RPMI8226 (cell line): Measurements from ENCODE around the gene TSHZ1.

Experiments
- DNase-seq: peaks from one replicate; pipeline ENCODE4 v3.0.0-alpha.2; 2015

TSHZ1 gene

DNA sequence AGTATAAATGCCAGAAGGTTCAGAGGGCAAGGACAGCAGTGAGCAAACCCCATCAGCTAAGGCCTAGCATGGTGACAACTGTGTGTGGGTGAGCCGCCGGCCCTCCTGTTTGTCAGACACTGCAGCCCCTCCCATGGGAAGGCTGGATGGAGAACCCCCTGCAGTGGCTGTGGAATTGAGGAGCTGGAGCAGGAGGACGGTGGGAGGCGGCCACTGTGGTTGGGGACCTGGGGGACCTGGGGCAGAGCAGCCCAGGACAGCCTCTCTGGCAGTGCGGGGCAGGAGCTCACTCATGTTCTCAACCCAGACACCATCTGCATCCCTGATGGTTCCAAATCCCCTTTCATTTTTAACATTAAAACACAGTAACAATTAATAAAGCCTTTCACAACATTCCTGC lies 68.8 kb downstream of the TSHZ1 start:
- no peak for DNase-seq

DNA sequence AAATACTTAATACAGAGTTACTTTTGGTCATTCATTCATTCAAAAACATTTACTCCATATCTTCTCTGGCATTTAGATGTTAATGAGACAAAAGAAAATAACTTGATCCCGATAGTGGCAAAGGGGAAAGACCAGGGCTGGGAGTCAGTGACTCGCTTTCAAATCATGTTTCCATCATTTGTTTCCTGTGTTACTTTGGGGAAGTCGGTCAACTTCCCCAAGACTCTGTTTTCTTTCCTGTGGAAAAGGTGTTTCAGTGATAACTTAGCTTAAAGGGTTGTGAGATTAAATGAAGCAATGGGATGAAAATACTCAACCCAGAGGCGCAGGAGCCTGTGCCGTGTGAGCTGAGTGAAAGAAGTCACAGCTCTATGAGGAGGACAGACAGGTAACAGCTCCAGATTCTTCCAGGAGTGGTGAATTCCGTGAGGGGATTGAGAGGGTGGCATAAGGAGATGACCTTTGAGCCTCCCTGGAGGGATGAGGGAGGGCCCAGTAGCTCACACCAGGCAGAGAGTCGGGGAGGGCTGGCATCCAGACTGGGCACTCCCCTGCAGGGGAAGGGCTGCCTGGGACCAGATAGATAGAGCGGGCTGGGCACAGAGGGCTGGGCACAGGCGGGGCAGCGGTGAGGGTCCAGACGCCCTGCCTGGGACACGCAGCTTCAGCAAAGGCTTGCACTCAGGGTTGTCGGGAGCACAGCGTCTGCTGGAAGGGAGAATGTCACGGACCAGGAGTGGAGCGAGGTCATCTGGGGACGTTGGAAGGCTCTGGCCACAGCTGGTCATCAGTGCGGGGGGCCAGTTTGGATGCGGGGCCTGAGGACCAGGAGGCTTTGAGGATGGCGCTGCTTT lies 70.1 kb downstream of the TSHZ1 start:
- DNase-seq = no peak

DNA sequence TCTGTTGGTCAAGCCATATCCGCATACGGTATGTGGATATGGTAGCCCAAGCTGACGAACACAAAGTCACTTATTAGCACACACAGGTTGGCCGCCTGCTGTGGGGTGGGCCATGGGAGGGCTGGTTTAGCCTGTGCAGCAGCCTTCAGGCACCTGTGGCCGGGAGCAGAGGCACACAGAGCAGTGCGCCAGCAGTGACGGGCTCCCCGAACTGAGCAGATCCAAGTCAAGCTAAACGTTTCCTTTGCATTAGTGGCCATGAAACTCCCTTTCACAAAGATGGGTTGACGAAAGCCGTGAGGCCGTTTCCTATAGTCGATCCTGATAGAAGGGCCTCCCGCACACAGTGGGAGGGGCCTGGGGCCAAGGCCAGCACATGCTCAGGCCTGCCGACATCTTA lies 72.1 kb downstream of the TSHZ1 start:
- no peak for DNase-seq

DNA sequence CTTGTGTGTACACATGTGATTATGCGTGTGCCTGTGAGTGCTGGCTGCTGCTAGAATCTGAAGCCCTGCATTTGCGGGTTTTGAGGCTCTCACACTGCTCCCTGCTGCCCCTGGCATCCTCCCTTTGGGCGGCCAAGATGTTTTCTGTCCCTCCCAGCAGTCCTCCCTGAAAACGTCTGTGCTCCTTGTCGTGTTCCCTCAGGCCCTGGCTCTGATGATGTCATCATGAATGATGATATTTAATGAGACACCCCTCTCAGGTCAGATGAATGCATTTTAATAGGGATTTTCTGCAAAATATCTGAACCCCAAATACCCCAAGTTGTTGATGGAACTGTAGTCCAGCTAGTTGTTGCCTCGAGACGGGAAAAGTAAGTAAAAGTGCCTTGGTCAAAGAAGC lies 73.1 kb downstream of the TSHZ1 start:
- no peak for DNase-seq

DNA sequence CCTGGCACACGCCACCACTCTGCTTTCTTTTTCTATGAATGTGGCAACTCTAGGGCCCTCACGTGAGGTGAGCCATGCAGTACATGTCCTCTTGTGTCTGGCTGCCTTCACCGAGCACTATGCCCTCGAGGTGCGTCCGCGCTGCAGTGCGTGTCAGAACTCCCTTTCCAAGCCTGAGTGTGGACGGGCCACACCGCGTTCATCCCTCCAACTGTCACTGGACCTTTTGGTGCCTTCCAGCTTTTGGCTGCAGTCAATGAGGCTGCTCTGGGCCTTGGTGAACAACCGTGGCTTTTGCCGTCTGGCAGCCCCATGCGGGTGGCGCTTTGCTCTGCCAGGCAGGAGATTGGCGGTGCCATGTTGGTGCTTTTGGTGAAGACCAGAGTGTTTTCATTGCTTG lies 74.0 kb downstream of the TSHZ1 start:
- no peak for DNase-seq

DNA sequence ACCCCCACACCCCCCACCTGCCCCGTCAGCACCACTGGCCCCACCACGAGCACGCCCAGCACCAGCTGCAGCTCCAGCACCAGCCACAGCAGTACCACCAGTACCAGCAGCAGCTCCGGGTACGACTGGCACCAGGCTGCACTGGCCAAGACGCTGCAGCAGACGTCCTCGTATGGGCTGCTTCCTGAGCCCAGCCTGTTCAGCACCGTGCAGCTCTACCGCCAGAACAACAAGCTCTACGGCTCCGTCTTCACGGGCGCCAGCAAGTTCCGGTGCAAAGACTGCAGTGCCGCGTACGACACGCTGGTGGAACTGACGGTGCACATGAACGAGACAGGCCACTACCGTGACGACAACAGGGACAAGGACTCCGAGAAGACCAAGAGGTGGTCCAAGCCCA lies 75.3 kb downstream of the TSHZ1 start:
- DNase-seq = no peak

DNA sequence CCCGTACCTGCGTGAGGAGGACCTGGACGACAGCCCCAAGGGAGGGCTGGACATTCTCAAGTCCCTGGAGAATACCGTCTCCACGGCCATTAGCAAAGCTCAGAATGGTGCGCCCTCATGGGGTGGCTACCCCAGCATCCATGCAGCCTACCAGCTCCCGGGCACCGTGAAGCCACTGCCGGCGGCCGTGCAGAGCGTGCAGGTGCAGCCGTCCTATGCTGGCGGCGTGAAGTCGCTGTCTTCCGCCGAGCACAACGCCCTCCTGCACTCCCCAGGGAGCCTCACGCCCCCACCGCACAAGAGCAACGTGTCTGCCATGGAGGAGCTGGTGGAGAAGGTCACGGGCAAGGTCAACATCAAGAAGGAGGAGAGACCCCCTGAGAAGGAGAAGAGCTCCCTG lies 76.4 kb downstream of the TSHZ1 start:
- DNase-seq = no peak

DNA sequence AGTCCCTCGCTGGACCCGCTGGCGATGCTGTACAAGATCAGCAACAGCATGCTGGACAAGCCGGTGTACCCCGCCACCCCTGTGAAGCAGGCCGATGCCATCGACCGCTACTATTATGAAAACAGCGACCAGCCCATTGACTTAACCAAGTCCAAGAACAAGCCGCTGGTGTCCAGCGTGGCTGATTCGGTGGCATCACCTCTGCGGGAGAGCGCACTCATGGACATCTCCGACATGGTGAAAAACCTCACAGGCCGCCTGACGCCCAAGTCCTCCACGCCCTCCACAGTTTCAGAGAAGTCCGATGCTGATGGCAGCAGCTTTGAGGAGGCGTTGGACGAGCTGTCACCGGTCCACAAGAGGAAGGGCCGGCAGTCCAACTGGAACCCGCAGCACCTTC lies 77.1 kb downstream of the TSHZ1 start:
- no peak for DNase-seq

DNA sequence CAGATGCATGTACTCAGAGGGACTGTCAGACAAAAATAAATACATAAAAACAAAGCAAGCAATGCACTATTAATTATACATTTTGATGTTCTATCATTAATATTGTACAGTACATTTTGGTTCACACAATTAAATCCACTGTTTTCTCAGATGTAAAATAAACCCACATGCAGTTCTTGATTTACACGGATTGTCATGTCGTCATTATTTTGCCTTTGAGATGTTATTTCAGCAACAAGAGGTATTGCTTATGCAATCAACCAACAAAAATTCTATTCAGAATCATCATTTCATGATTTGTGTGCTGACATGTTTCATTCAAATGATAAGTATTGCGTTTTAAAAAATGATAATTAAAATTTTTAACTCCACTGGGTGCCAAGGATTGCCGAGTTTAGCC lies 79.2 kb downstream of the TSHZ1 start:
- no peak for DNase-seq

DNA sequence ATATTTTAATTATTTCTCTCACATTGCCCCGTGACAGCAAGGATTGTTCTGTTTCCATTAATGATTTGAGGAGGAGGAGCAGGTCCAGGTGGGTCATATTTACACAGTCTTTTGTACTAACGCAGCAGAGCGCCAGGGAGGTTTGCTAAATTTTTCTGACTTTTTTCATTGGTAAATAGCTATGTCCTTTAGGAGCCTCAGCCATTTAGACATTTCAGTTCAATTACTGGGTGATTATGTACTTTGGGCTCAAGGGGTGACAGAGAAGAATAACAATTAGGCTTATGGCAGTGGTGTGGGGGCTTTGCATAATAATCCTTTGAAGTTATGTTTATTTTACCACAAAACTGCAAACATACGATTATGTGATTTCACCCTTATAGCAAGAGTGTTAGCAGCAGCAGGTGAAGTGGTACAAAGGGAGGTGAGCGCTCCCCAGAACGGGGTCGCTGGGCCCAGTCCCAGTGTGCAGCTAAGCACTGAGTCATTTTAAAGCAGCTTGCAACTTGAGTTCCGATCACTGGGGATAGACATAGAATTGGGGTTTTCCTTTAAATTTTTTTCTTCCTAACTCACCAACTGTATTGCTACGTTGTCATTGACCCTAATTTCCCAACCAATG lies 80.3 kb downstream of the TSHZ1 start:
- DNase-seq = no peak

DNA sequence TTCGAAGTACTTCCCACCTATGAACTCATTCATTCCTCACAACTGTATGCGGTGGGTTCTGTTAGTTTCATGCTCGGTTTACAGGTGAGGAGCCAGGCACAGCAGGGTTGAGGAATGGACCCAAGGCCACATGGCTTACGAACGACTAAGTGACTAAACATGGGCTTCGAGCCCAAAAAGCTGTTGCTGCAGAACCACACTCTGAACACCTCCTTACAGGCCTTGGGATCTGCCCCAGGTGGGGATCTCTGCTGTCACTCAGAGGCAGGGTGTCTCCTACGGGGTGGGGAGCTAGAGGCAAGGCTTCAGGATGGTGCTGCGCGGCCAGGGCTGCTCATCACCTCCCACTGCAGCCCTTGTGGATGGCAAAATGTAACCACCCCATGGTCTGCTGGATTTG lies 80.9 kb downstream of the TSHZ1 start:
- no peak for DNase-seq

DNA sequence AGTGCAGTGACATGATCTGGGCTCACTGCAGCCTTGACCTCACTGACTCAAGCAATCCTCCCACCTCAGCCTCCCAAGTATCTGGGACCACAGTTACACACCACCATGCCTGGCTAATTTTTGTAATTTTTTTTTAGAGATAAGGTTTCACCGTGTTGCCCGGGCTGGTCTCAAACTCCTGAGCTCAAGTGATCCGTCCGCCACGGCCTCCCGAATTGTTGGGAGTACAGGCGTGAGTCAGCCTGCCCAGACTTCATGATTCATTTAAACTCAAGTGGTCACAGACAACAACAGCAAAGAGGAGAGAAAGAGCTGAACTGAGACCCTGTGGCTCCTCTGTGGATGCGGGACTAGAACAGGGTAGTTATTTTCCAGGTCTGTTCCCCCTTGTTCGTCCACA lies 83.0 kb downstream of the TSHZ1 start:
- no peak for DNase-seq

DNA sequence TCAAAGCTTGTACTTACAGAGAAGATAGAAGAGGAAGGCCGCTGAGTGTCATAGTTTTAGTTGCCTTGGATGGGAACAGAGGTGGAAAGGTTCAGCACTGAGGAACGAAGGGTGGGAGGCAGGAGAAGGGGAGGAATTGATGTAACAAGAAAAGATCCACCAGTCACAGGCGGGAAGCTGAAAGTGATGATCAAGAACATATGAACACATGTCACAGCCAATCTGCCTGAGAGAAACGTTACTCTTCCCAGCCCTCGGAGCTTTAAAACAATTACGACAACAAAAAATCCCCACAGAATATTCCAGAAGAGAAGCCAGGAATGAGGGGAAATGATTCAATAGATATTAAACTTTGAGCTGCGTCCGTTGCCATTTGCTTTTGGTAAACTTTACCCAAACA lies 87.1 kb downstream of the TSHZ1 start:
- no peak for DNase-seq

DNA sequence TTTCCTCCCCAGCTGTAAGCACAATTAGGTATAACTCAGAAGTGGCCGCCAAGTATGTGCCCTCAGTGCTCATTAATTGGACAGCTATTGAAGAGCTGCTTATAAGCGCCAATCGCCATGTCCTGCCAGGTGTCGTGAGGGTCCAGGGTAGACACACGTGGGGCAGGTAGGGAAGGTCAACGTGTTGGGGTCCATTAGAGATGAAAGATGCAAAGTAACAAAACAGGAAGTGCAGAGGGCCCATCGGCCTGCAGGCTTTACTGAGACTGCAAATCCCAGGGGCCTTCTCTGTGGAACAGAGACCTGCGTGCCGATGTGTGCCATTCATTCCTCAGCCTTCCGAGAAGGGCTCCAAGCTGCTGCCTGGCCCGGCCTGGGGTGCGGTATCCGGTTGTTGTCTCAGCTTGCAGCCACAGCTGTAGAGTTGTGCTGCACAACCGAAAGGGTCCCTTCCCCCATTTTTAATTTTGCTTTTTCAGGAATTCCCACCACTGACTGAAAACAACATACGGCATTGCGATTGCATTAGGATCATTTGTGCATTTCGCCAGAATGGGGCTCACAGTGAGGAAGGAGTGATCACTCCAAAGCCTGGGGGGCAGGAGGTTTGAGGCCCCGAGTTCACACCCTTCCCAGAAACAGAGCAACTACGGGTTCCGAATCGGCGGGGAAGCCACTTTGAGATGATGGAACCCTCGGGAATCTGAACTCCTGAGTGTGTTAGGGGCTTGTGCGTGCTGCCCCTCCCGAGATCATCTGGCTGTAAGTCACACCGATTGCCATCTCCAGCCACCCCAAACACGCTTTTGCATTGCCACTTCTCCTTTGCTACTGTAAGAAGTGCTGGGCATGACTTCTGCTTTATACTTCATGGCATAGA lies 94.3 kb downstream of the TSHZ1 start:
- no peak for DNase-seq

DNA sequence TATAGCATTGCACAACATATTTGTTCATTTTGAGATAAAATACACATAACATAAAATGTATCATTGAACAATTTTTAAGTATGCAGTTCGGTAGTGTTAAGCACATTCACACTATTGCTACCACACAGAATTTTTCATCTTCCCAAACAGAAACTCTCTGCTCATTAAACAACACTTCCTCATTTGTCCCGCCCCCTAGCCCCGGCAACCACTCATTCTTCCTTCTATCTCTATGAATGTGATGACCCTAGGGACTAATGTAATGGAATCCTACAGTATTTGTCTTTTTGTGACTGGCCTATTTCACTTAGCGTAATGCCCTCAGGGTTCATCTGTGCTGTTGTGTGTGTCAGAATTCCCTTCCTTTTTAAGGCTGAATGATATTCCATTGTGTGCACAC lies 95.4 kb downstream of the TSHZ1 start:
- no peak for DNase-seq

DNA sequence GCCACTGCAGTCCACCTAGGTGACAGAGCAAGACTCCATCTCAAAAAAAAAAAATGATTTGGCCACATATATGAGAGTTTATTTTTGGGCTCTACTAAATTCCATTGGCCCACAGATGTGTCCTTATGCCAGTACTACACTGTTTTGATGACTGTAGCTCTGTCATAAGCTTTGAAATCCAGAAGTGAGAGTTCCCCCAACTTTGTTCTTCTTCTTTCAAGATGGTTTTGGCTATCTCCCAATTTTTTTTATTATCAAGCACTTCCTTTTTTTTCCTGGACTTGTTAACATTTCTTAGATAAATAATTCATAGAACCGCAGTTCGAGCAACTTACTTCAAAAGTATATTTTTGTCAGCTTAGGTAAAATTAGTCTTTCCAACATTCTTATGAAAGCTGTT lies 96.9 kb downstream of the TSHZ1 start:
- no peak for DNase-seq

DNA sequence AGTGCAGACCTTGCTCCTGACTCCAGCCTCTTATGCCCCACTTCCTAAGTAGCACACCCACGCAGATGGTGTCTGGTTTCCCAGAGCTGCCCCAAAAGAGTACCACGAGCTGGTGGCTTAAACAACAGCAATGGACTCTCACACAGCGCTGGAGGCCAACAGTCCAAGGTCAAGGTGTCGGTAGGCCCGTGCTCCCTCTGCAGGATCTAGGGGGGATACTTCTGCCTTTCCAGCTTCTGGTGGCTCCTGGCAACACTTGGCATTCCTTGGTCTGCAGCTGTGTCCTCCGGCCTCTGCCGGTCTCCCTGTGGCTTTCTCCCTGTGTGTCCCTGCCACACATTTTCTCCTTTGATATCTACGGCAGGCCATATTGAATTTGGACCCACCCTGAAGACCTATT lies 99.0 kb downstream of the TSHZ1 start:
- peak; percentile 14 for DNase-seq

DNA sequence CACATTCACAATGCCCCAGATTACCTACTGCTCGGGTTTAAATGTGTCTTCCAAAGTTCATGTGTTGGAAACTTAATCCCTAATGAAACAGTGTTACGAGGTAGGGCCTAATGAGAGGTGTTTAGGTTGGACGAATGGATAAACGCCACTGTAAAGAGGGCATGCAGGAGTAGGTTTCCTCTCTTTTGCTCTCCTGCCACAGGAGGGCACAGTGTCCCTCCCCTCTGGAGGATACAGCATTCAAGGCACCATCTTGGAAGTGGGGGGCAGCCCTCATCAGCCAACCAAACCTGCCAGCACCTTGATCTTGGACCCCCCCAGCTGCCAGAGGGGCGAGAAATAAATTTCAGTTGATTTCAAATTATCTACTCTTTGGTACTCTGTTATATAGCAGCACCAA lies 103.5 kb downstream of the TSHZ1 start:
- no peak for DNase-seq

DNA sequence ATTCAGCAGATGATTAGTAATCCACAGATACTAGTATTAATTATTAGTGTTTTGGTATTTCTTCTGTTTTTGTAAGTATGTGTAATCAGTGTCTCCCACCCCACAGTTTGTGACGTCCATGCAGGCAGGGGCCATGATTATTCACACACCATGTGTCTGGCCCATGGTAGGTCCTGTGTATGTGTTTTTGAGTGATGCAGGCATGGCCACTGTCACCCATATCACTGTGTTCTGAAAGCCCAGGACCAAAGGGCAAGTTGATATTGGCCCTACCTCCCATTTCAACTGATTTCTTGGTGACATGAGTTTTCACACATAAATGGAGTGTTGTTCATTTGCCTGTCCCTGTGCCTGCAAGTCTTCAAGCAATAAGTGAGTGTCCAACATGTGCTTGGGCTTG lies 104.0 kb downstream of the TSHZ1 start:
- DNase-seq = no peak

DNA sequence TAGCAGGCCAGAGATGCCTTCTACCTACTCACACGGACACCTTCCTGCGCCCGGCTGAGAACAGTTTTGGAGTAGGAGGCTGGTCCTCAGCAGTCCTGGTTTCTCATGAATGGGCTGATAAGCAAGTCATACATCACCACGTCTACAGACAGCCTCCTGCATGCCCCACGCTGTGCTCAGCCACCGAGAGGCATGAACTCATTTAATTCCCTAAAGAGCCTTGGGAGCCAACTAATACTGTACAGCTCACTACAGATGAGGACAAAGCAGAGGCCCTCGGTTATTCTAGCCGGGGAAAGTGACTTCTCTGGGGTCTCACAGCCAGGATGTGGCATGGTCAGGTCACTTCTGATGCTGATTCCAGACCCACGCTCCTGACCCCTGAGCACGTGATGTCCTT lies 105.6 kb downstream of the TSHZ1 start:
- DNase-seq = no peak

DNA sequence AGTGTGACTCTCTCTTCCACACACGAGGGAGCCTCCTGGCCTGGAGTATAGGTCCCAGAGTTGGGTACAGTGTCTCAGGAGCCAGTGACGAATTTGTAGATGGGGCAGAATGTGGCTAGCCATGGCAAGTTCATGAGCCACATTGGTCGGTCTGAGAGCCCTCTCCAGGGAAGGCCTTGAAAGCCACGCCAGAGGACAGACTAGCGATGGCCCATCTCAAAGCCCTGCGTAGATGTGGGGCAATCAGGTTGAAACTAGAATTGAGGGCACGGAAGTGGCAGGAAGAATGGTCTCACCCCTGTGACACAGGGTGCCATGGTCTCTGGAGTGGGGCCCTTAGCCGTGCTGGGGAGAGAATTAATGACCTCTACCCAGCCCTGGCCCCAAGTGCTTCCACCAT lies 106.2 kb downstream of the TSHZ1 start:
- no peak for DNase-seq

DNA sequence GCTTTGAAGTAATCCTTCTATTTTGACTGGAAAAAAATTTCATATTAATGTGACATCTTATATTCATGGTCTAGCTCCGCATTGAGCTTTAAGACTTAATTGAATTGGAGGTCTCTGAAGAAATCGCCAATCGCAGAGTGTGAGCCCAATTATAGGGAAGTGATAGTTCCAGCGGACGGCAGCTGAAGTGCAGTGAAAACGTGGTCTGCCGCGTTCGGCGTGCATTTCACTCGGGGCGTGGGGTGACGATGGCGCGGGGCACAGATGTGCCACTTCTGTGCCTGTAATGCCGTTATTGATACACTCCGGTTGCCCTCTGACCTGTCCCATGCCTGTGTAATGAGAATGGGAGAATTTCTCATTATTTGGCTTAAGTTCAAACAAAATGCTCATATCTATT lies 106.7 kb downstream of the TSHZ1 start:
- no peak for DNase-seq

DNA sequence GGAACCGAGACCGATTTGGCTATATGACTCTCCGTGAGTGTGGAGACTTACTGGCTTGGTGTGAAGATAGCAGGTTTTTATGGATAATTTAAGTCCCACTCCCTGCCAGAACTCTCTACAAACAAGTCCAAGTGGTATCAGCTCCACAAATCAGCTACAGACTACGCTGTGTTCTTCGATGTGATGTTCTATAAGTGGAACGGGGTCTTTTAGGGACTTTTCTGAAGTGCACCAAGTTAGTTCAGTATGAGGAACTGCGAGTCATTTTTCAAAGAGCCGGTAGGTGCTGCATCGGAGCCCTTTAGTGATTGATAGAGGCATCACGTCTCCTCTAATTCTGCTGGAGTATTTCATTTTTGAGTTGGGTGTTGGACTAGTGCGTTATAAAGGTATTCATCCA lies 107.1 kb downstream of the TSHZ1 start:
- no peak for DNase-seq

DNA sequence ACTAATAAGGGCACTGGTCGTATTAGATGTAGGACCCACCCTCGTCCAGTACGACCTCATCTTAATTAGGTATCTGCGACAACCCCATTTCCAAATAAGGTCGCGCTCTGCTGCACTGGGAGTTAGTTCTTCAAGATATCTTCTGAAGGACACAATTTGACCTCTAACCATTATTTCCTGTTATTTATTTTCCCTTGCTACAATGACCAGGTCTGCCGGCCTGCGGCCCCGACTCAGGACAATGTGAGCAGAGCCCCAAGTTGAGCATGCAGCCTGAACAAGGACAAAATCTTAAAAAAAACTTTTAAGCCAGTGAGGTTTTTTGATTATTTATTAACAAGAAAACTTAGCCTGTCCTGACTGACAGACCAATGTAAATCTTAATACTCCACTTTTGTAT lies 109.3 kb downstream of the TSHZ1 start:
- no peak for DNase-seq
